ENCODE data around the gene DGCR2.
A peak's percentile ranks its signal among the peaks of the same experiment; 100 is the strongest.

The DGCR2 gene

GRCh38 chr22:19146215-19146968, 24.2 kb upstream of the DGCR2 start:
- no peak for DNase-seq (ENCODE audit: low read depth in 2 of 2)

- peak in 1 of 2 donors; percentile 22 for DNase-seq (ENCODE audit: low read depth in 2 of 2)
Measured at GRCh38 chr22:19143967-19144400, 21.8 kb upstream of the DGCR2 start.

- DNase-seq (ENCODE audit: low read depth in 2 of 2) = no peak
Measured at GRCh38 chr22:19143212-19143611, 21.0 kb upstream of the DGCR2 start.

- no peak for DNase-seq (ENCODE audit: low read depth in 2 of 2)
Measured at GRCh38 chr22:19142394-19142793, 20.2 kb upstream of the DGCR2 start.

DNA sequence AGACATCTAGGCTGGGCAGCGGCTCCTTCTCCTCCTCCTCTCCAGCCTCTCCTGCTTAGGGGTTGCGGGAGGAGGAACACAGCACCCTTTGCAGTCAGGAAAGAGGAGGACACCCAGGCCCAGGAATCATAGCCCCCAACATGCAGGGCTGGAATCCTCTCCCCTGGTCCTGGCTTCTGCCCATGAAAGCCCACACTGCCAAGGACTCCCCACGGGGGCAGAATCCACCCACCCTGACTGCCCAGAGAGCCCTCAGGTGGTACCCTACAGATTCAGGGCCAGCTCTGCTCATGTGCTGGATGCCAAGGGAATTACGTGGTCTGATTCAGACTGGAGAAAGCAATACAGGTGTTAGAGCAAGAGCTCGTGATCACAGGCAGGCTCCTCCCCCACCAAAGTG, 17.8 kb upstream of the DGCR2 start:
- DNase-seq (ENCODE audit: low read depth in 2 of 2) = no peak

DNA sequence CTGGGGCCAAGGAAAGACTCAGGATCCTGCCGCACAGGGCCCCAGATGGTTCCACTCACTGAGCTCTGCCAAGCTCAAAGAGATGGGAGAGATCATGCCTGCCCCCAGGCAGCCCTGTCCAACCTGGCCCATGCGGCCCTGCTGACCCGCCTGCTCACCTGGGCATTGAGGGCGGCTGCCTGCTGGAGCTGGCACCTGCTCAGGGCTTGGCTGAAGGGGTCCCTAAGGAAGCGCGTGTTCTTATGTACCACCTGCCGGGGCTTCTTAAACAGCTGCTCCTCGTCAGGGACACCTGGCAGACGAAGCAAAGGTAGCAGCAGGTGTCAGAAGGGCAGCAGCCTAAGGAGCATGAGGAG, 16.8 kb upstream of the DGCR2 start:
- no peak for DNase-seq (ENCODE audit: low read depth in 2 of 2)

- DNase-seq (ENCODE audit: low read depth in 2 of 2) = no peak
Measured at GRCh38 chr22:19138217-19139000, 16.2 kb upstream of the DGCR2 start.

DNA sequence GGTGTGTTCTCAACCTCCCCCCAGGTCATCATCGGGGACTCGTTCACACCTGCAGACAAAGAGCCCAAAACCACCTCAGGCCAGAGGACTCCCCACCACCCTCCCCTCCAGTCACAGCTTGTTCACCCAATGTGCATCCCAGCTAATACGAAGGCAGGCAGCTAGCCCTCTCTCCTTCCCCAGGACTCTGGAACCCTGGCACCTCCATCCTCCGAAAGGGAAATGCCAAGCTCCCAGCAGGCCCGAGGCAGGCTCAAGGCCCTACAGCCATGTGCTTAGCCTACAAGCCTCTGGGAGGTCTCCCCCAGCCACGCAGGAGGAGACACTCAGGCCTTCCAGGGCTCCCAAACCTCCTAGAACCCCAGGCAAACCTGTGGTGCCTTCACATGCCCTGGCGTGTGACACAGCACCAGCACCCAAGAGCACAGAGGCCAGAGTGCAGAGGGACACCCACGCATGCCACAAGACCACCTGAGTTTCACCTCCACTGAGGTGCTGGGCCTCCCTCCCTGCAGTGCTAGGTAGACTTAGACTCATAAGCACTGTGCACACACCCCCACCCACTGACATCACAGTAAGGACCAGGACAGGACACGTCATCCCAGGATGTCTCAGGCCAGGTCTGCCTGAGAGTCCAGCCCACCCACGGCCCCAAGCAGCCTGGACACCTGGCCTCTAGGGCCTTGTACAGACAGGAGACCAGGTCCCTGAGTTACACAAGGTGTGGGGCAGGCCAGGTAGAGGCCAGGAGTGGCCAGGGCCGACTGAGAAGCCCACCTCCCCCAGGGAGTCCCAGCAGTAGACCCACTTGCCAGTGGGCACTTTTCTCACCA, 15.4 kb upstream of the DGCR2 start:
- no peak for DNase-seq (ENCODE audit: low read depth in 2 of 2)

- DNase-seq (ENCODE audit: low read depth in 2 of 2) = no peak
Measured at GRCh38 chr22:19136915-19137314, 14.7 kb upstream of the DGCR2 start.

DNA sequence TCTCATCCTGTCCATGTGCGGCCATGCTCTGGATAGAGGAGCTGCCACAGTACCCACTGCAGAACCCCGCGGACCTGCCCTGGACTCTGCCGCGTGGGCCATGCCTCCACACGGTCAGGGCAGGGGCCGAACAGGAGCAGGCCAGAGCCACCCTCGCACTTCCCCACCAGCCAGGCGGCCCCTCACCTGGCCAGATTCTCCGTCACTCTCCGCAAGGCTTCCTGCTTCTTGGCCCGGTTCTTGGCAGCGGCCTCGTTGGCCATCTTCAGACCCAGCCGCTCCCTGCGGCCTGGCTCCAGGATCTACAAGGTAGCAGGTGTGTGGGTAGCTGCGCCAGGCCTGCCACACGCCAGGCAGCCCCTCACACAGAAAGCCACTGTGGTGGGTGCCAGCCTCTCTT, 12.7 kb upstream of the DGCR2 start:
- no peak for DNase-seq (ENCODE audit: low read depth in 2 of 2)

GRCh38 chr22:19134176-19134831, 12.1 kb upstream of the DGCR2 start:
- DNase-seq (ENCODE audit: low read depth in 2 of 2) = no peak

- DNase-seq (ENCODE audit: low read depth in 2 of 2) = no peak
Measured at GRCh38 chr22:19133561-19133960, 11.3 kb upstream of the DGCR2 start.

DNA sequence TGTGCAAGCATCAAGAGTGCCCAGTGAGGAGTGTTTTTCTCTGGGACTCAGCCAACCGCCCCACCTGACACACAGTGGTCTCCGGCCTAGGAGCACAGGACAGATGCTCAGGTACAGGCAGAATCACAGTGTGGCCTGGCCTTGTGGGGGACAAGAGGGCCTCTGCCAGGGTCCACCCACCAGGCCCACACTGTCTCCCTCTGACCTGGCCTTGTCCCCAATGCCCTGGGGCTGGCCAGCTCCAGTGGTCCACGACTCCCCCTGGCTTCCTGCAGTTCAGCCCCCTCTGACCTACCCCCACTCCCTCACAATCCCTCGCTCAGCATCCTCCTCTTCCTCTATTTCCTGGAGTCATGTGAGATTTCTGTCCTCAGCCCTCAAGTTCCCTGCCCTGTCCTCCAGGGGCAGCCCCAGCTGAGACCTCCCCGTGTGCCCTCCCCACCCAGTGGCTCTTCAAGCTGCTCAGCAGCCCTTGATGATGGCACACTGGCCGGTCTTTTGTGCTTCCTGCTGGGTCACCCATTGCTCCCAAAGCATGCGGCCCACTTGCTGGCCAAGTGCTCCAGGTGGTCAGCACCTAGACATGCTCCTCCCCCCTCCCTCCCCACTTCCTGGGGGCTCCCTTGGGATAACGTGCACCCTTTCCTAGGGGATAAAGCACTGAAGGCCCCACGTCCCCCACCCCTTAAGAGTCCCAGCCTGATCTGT, 10.6 kb upstream of the DGCR2 start:
- no peak for DNase-seq (ENCODE audit: low read depth in 2 of 2)

DNA sequence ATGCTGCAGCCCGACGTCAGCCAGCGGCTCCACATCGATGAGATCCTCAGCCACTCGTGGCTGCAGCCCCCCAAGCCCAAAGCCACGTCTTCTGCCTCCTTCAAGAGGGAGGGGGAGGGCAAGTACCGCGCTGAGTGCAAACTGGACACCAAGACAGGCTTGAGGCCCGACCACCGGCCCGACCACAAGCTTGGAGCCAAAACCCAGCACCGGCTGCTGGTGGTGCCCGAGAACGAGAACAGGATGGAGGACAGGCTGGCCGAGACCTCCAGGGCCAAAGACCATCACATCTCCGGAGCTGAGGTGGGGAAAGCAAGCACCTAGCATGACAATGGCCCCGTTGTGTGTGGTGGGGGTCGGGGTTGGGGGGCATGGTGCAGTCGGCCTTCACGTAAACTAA, 9.9 kb upstream of the DGCR2 start:
- DNase-seq (ENCODE audit: low read depth in 2 of 2) = no peak

GRCh38 chr22:19131685-19132015, 9.4 kb upstream of the DGCR2 start:
- no peak for DNase-seq (ENCODE audit: low read depth in 2 of 2)

DNA sequence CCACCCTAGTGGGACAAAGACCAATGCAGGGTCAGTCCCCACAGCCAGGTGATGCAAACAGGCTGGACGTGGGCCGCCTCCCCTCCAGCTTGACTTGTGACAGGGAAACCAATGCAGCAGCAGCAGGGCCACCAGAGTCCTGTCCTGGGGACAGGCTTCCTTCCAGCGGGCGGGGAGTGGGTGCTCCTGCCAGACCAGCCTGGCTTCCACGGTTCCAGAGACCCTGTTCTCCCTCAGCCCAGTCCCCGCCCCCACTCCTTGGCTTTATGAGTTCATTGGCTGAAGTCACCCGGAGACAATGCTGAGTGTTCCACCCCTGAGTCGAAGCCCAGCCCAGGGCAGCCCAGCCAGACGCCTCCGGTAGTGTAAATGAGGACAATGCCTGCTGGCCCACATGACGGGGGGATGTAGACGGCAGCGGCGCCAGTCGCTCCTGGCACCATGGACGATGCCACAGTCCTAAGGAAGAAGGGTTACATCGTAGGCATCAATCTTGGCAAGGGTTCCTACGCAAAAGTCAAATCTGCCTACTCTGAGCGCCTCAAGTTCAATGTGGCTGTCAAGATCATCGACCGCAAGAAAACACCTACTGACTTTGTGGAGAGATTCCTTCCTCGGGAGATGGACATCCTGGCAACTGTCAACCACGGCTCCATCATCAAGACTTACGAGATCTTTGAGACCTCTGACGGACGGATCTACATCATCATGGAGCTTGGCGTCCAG, 8.9 kb upstream of the DGCR2 start, which contains the start of gene TSSK2:
Gene TSSK2 (plus strand): TSS at position 350 of the 726 bp plus-strand sequence. CDS start 92 bp downstream, at position 442.
- DNase-seq (ENCODE audit: low read depth in 2 of 2) = no peak

DNA sequence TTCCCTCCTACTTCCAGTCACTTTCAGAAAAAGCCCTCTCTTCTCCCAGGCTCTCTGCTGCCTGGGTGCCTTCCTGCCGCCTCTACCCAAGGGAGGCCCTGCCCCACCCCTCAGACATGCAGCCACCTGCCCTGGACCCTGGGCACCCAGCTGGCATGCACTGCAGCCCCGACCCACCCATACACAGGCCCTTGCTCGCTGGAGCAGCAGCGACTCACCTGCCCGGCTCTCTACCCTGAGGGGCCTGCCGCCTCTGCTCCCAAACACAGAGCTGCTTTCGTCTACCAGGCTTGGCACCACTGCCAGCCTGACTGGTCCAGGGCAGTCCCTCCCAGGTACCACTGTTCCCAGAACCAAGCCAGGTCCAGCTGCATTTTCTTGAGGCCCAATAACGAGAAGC, 7.7 kb upstream of the DGCR2 start:
- no peak for DNase-seq (ENCODE audit: low read depth in 2 of 2)

- DNase-seq (ENCODE audit: low read depth in 2 of 2) = no peak
Measured at GRCh38 chr22:19128946-19129727, 6.9 kb upstream of the DGCR2 start.

- no peak for DNase-seq (ENCODE audit: low read depth in 2 of 2)
Measured at GRCh38 chr22:19128009-19128401, 5.8 kb upstream of the DGCR2 start.

All from stimulated activated CD4-positive, alpha-beta T cell treated with anti-CD3 and anti-CD28 coated beads, Interleukin-15, amount 100 ng/mL, for 48 hours (primary cell).